Astrocyte (in vitro differentiated cells and primary cell): ENCODE results near the gene PSMD5.

Source experiments
- EZH2 ChIP-seq: IDR thresholded peaks from 2 replicates; pipeline ENCODE4 v1.6.1; 2012; ENCODE audit warnings: mild to moderate bottlenecking, low read length, inconsistent platforms; ENCODE audit not compliant: insufficient read depth
- TF ChIP-seq, protein P1 (sequence below): IDR thresholded peaks from 2 replicates; pipeline ENCODE4 v1.5.1; 2011; ENCODE audit warnings: low read depth, mild to moderate bottlenecking, inconsistent platforms, low read length, moderate library complexity; ENCODE audit not compliant: insufficient read depth

DNA sequence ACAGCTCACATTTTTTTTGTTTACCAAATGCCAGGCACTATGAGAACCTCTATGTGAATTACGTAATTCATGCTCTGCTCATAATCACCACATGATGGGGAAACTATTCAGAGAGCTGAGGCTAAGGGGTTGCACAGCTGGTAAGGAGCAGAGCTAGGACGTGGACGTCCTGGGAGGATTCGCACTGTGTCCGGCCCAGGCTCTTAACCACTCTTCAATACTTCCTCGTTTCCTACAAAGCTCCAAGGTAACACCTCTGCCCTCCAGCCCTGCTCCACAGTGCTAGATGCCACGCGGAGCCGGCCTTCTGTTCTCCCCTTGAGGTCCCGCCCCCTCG is 25.6 kb upstream of the PSMD5 start:
- no peak for TF ChIP-seq EZH2
- TF ChIP-seq, protein P1, sequence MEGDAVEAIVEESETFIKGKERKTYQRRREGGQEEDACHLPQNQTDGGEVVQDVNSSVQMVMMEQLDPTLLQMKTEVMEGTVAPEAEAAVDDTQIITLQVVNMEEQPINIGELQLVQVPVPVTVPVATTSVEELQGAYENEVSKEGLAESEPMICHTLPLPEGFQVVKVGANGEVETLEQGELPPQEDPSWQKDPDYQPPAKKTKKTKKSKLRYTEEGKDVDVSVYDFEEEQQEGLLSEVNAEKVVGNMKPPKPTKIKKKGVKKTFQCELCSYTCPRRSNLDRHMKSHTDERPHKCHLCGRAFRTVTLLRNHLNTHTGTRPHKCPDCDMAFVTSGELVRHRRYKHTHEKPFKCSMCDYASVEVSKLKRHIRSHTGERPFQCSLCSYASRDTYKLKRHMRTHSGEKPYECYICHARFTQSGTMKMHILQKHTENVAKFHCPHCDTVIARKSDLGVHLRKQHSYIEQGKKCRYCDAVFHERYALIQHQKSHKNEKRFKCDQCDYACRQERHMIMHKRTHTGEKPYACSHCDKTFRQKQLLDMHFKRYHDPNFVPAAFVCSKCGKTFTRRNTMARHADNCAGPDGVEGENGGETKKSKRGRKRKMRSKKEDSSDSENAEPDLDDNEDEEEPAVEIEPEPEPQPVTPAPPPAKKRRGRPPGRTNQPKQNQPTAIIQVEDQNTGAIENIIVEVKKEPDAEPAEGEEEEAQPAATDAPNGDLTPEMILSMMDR, result no peak
